GM12891 (cell line): ENCODE data around the gene STXBP6.

ENCODE experiments used
- PAX5 ChIP-seq: IDR thresholded peaks from 2 replicates; pipeline ENCODE4 v1.6.1; 2011; ENCODE audit warnings: low read length, moderate library complexity, mild to moderate bottlenecking; ENCODE audit not compliant: insufficient read depth, severe bottlenecking
- POLR2A ChIP-seq: IDR thresholded peaks from 2 replicates; pipeline ENCODE4 v1.6.1; 2011; ENCODE audit warnings: low read depth, low read length, control low read depth
- POLR2AphosphoS5 ChIP-seq: IDR thresholded peaks from 2 replicates; pipeline ENCODE4 v1.6.1; 2011; ENCODE audit warnings: low read depth, low read length, control low read depth
- TAF1 ChIP-seq: IDR thresholded peaks from 2 replicates; pipeline ENCODE4 v1.6.1; 2011; ENCODE audit warnings: low read depth, low read length, control low read depth

DNA sequence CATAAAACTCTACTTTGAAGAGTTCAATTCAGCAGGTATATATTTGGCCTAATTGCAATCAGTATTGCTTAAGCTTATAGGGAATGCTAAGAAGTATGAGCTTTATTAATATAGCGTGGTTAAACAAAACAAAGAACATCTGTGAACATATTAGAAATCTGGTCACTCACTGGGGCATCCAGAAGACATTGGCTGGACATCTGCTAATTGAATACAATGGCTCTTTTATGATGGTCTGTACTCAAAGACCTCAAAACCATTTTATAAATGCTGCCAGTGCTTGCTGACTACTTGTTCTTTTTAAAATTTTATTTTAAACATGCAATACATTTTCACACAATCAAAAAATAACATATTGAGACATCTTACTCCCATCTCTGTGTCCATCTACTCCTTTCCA is 173.0 kb downstream of the STXBP6 start:
- TF ChIP-seq POLR2AphosphoS5 = no peak
- TF ChIP-seq POLR2A = no peak
- no peak for TF ChIP-seq TAF1
- TF ChIP-seq PAX5 = no peak
